GM18505 (cell line): ENCODE results near the gene NINL.
"Not testable (repeated sequence)": the region's sequence is repeated elsewhere in the genome, so short reads cannot be mapped to it uniquely, and the experiment has no call there.

Experiments
- ATAC-seq: cut with Tn5 transposase; IDR thresholded peaks from one replicate; pipeline ENCODE4 v1.9.1; 2021; ENCODE audit not compliant: unreplicated experiment
- POLR2A ChIP-seq: IDR thresholded peaks from 4 replicates; pipeline ENCODE4 v1.6.1; 2011; ENCODE audit warnings: borderline replicate concordance; ENCODE audit not compliant: insufficient read depth, insufficient read length; ENCODE audit errors: extremely low read depth

Gene NINL

GRCh38 chr20:25576783-25577530 is 8.4 kb downstream of the NINL start:
- ATAC-seq: no peak
- no peak for TF ChIP-seq POLR2A

- no peak for ATAC-seq
- TF ChIP-seq POLR2A: no peak
Measured at GRCh38 chr20:25574411-25574810, 10.9 kb downstream of the NINL start.

- ATAC-seq: no peak
- no peak for TF ChIP-seq POLR2A
Measured at GRCh38 chr20:25573288-25574251, 11.8 kb downstream of the NINL start.

- no peak for TF ChIP-seq POLR2A
- ATAC-seq: no peak
Measured at GRCh38 chr20:25571817-25572216, 13.5 kb downstream of the NINL start.

- no peak for TF ChIP-seq POLR2A
- no peak for ATAC-seq
Measured at GRCh38 chr20:25571240-25571639, 14.1 kb downstream of the NINL start.

GRCh38 chr20:25570148-25570530 is 15.2 kb downstream of the NINL start:
- ATAC-seq: no peak
- TF ChIP-seq POLR2A: no peak

- no peak for TF ChIP-seq POLR2A
- ATAC-seq: no peak
Measured at GRCh38 chr20:25567286-25567685, 18.0 kb downstream of the NINL start.

- TF ChIP-seq POLR2A: no peak
- ATAC-seq: no peak
Measured at GRCh38 chr20:25566821-25567220, 18.5 kb downstream of the NINL start.

- ATAC-seq: no peak
- no peak for TF ChIP-seq POLR2A
Measured at GRCh38 chr20:25565578-25566157, 19.7 kb downstream of the NINL start.

GRCh38 chr20:25563876-25564275 is 21.5 kb downstream of the NINL start:
- no peak for ATAC-seq

GRCh38 chr20:25563362-25563761 is 22.0 kb downstream of the NINL start:
- TF ChIP-seq POLR2A: no peak

More at GRCh38 chr20:25563876-25564275, 21.5 kb downstream of the NINL start:
- no peak for TF ChIP-seq POLR2A

GRCh38 chr20:25561771-25562170 is 23.6 kb downstream of the NINL start:
- not testable (repeated sequence) for ATAC-seq

More at GRCh38 chr20:25563362-25563761, 22.0 kb downstream of the NINL start:
- no peak for ATAC-seq

- no peak for ATAC-seq
Measured at GRCh38 chr20:25553819-25554296, 31.5 kb downstream of the NINL start.

More at GRCh38 chr20:25553819-25554296, 31.5 kb downstream of the NINL start:
- TF ChIP-seq POLR2A: no peak
